Measurements from ENCODE around the gene URGCP. TPM values are rescaled to one million over a fixed set of nuclear protein-coding genes. Genes with fewer than 3 reads are reported as not detected.

URGCP gene
- polyA plus RNA-seq, 2 donors, result 12.2 to 18.8 TPM

- 53 to 64% methylated on average over 7 of the region's 7 CpGs for WGBS, 2 donors
- Histone ChIP-seq H3K9me3 (ENCODE audit: control insufficient read depth in 2 of 2, insufficient read depth in 1 of 2, low read depth in 1 of 2, low read length in 1 of 2) (no peaks in the 10 kb centered on the region), H3K27me3 (ENCODE audit: control insufficient read depth in 1 of 2, insufficient read depth in 2 of 2, low read length in 2 of 2) (no peaks in the 10 kb centered on the region), H3K36me3 (ENCODE audit: control insufficient read depth in 2 of 2, insufficient read depth in 2 of 2, low read length in 1 of 2) (peaks cover 3 to 11% of the 10 kb centered on the region in 2 donors), H3K4me1 (ENCODE audit: control insufficient read depth in 2 of 2, insufficient read depth in 2 of 2, low read length in 1 of 2) (peaks cover 5 to 12% of the 10 kb centered on the region in 2 donors), H3K4me3 (ENCODE audit: low read depth in 1 of 2, low read length in 2 of 2) (peak overlapping the region in 1 of 2 donors; percentile 99), H3K27ac (ENCODE audit: low read depth in 2 of 2, low read length in 1 of 2) (no peak overlapping the region)
Observed at GRCh38 chr7:43868181-43868580, 38.2 kb downstream of the URGCP start.

GRCh38 chr7:43865277-43865676 is 41.1 kb downstream of the URGCP start:
- no peak overlapping the region for H3K27ac ChIP-seq (ENCODE audit: low read depth in 2 of 2, low read length in 1 of 2)
- peaks cover 3 to 11% of the 10 kb centered on the region in 2 donors for H3K36me3 ChIP-seq (ENCODE audit: control insufficient read depth in 2 of 2, insufficient read depth in 2 of 2, low read length in 1 of 2)
- no peaks in the 10 kb centered on the region for H3K9me3 ChIP-seq (ENCODE audit: control insufficient read depth in 2 of 2, insufficient read depth in 1 of 2, low read depth in 1 of 2, low read length in 1 of 2)
- H3K4me1 ChIP-seq (ENCODE audit: control insufficient read depth in 2 of 2, insufficient read depth in 2 of 2, low read length in 1 of 2), result peaks cover 0 to 5% of the 10 kb centered on the region in 2 donors
- 88 to 94% methylated on average over 3 of the region's 3 CpGs for WGBS, 2 donors
- no peaks in the 10 kb centered on the region for H3K27me3 ChIP-seq (ENCODE audit: control insufficient read depth in 1 of 2, insufficient read depth in 2 of 2, low read length in 2 of 2)
- no peak overlapping the region for H3K4me3 ChIP-seq (ENCODE audit: low read depth in 1 of 2, low read length in 2 of 2)

- Histone ChIP-seq H3K27me3 (ENCODE audit: control insufficient read depth in 1 of 2, insufficient read depth in 2 of 2, low read length in 2 of 2) (no peaks in the 10 kb centered on the region), H3K27ac (ENCODE audit: low read depth in 2 of 2, low read length in 1 of 2) (peak overlapping the region in 1 of 2 donors; percentile 79), H3K4me3 (ENCODE audit: low read depth in 1 of 2, low read length in 2 of 2) (no peak overlapping the region), H3K36me3 (ENCODE audit: control insufficient read depth in 2 of 2, insufficient read depth in 2 of 2, low read length in 1 of 2) (peaks cover 3 to 11% of the 10 kb centered on the region in 2 donors), H3K4me1 (ENCODE audit: control insufficient read depth in 2 of 2, insufficient read depth in 2 of 2, low read length in 1 of 2) (peaks cover 0 to 5% of the 10 kb centered on the region in 2 donors), H3K9me3 (ENCODE audit: control insufficient read depth in 2 of 2, insufficient read depth in 1 of 2, low read depth in 1 of 2, low read length in 1 of 2) (no peaks in the 10 kb centered on the region)
- 72 to 84% methylated on average over 8 of the region's 8 CpGs for WGBS, 2 donors
Observed at GRCh38 chr7:43864126-43864525, 42.3 kb downstream of the URGCP start.

- no peaks in the 10 kb centered on the region for H3K36me3 ChIP-seq (ENCODE audit: control insufficient read depth in 2 of 2, insufficient read depth in 2 of 2, low read length in 1 of 2)
- no peaks in the 10 kb centered on the region for H3K4me1 ChIP-seq (ENCODE audit: control insufficient read depth in 2 of 2, insufficient read depth in 2 of 2, low read length in 1 of 2)
- peaks cover 0 to 1% of the 10 kb centered on the region in 2 donors for H3K9me3 ChIP-seq (ENCODE audit: control insufficient read depth in 2 of 2, insufficient read depth in 1 of 2, low read depth in 1 of 2, low read length in 1 of 2)
- no peaks in the 10 kb centered on the region for H3K27me3 ChIP-seq (ENCODE audit: control insufficient read depth in 1 of 2, insufficient read depth in 2 of 2, low read length in 2 of 2)
- H3K27ac ChIP-seq (ENCODE audit: low read depth in 2 of 2, low read length in 1 of 2), result no peak overlapping the region
- no peak overlapping the region for H3K4me3 ChIP-seq (ENCODE audit: low read depth in 1 of 2, low read length in 2 of 2)
- WGBS, 2 donors, result 74 to 83% methylated on average over 1 of the region's 1 CpG
Observed at GRCh38 chr7:43856996-43857395, 49.4 kb downstream of the URGCP start.

- no peak overlapping the region for H3K4me3 ChIP-seq (ENCODE audit: low read depth in 1 of 2, low read length in 2 of 2)
Observed at GRCh38 chr7:43856316-43856715, 50.1 kb downstream of the URGCP start.

GRCh38 chr7:43855176-43855575 is 51.2 kb downstream of the URGCP start:
- Histone ChIP-seq H3K4me1 (ENCODE audit: control insufficient read depth in 2 of 2, insufficient read depth in 2 of 2, low read length in 1 of 2) (no peaks in the 10 kb centered on the region), H3K36me3 (ENCODE audit: control insufficient read depth in 2 of 2, insufficient read depth in 2 of 2, low read length in 1 of 2) (no peaks in the 10 kb centered on the region), H3K4me3 (ENCODE audit: low read depth in 1 of 2, low read length in 2 of 2) (no peak overlapping the region), H3K9me3 (ENCODE audit: control insufficient read depth in 2 of 2, insufficient read depth in 1 of 2, low read depth in 1 of 2, low read length in 1 of 2) (peaks cover 0 to 2% of the 10 kb centered on the region in 2 donors), H3K27ac (ENCODE audit: low read depth in 2 of 2, low read length in 1 of 2) (no peak overlapping the region), H3K27me3 (ENCODE audit: control insufficient read depth in 1 of 2, insufficient read depth in 2 of 2, low read length in 2 of 2) (no peaks in the 10 kb centered on the region)

More at GRCh38 chr7:43856316-43856715, 50.1 kb downstream of the URGCP start:
- Histone ChIP-seq H3K36me3 (ENCODE audit: control insufficient read depth in 2 of 2, insufficient read depth in 2 of 2, low read length in 1 of 2) (no peaks in the 10 kb centered on the region), H3K27ac (ENCODE audit: low read depth in 2 of 2, low read length in 1 of 2) (no peak overlapping the region), H3K4me1 (ENCODE audit: control insufficient read depth in 2 of 2, insufficient read depth in 2 of 2, low read length in 1 of 2) (no peaks in the 10 kb centered on the region), H3K27me3 (ENCODE audit: control insufficient read depth in 1 of 2, insufficient read depth in 2 of 2, low read length in 2 of 2) (no peaks in the 10 kb centered on the region), H3K9me3 (ENCODE audit: control insufficient read depth in 2 of 2, insufficient read depth in 1 of 2, low read depth in 1 of 2, low read length in 1 of 2) (peaks cover 0 to 2% of the 10 kb centered on the region in 2 donors)
- WGBS, 2 donors, result 92 to 95% methylated on average over 4 of the region's 4 CpGs

GRCh38 chr7:43851805-43852204 is 54.6 kb downstream of the URGCP start:
- Histone ChIP-seq H3K27ac (ENCODE audit: low read depth in 2 of 2, low read length in 1 of 2) (no peak overlapping the region), H3K4me3 (ENCODE audit: low read depth in 1 of 2, low read length in 2 of 2) (no peak overlapping the region), H3K36me3 (ENCODE audit: control insufficient read depth in 2 of 2, insufficient read depth in 2 of 2, low read length in 1 of 2) (no peaks in the 10 kb centered on the region), H3K27me3 (ENCODE audit: control insufficient read depth in 1 of 2, insufficient read depth in 2 of 2, low read length in 2 of 2) (no peaks in the 10 kb centered on the region), H3K9me3 (ENCODE audit: control insufficient read depth in 2 of 2, insufficient read depth in 1 of 2, low read depth in 1 of 2, low read length in 1 of 2) (peaks cover 0 to 2% of the 10 kb centered on the region in 2 donors), H3K4me1 (ENCODE audit: control insufficient read depth in 2 of 2, insufficient read depth in 2 of 2, low read length in 1 of 2) (no peaks in the 10 kb centered on the region)
- WGBS, 2 donors, result 87 to 91% methylated on average over 2 of the region's 2 CpGs

GRCh38 chr7:43850348-43851116 is 55.9 kb downstream of the URGCP start:
- Histone ChIP-seq H3K4me1 (ENCODE audit: control insufficient read depth in 2 of 2, insufficient read depth in 2 of 2, low read length in 1 of 2) (no peaks in the 10 kb centered on the region), H3K36me3 (ENCODE audit: control insufficient read depth in 2 of 2, insufficient read depth in 2 of 2, low read length in 1 of 2) (no peaks in the 10 kb centered on the region), H3K27me3 (ENCODE audit: control insufficient read depth in 1 of 2, insufficient read depth in 2 of 2, low read length in 2 of 2) (no peaks in the 10 kb centered on the region), H3K9me3 (ENCODE audit: control insufficient read depth in 2 of 2, insufficient read depth in 1 of 2, low read depth in 1 of 2, low read length in 1 of 2) (peaks cover 0 to 2% of the 10 kb centered on the region in 2 donors), H3K27ac (ENCODE audit: low read depth in 2 of 2, low read length in 1 of 2) (no peak overlapping the region), H3K4me3 (ENCODE audit: low read depth in 1 of 2, low read length in 2 of 2) (no peak overlapping the region)
- WGBS, 2 donors, result 89 to 93% methylated on average over 5 of the region's 5 CpGs

- H3K4me3 ChIP-seq (ENCODE audit: low read depth in 1 of 2, low read length in 2 of 2), result no peak overlapping the region
- H3K9me3 ChIP-seq (ENCODE audit: control insufficient read depth in 2 of 2, insufficient read depth in 1 of 2, low read depth in 1 of 2, low read length in 1 of 2), result peaks cover 0 to 2% of the 10 kb centered on the region in 2 donors
- H3K4me1 ChIP-seq (ENCODE audit: control insufficient read depth in 2 of 2, insufficient read depth in 2 of 2, low read length in 1 of 2), result peaks cover 0 to 2% of the 10 kb centered on the region in 2 donors
- no peak overlapping the region for H3K27ac ChIP-seq (ENCODE audit: low read depth in 2 of 2, low read length in 1 of 2)
- H3K36me3 ChIP-seq (ENCODE audit: control insufficient read depth in 2 of 2, insufficient read depth in 2 of 2, low read length in 1 of 2), result no peaks in the 10 kb centered on the region
- WGBS, 2 donors, result 50 to 52% methylated on average over 2 of the region's 2 CpGs
- H3K27me3 ChIP-seq (ENCODE audit: control insufficient read depth in 1 of 2, insufficient read depth in 2 of 2, low read length in 2 of 2), result no peaks in the 10 kb centered on the region
Observed at GRCh38 chr7:43849047-43849446, 57.3 kb downstream of the URGCP start.

- WGBS, 2 donors, result 56 to 62% methylated on average over 4 of the region's 4 CpGs
- H3K36me3 ChIP-seq (ENCODE audit: control insufficient read depth in 2 of 2, insufficient read depth in 2 of 2, low read length in 1 of 2), result no peaks in the 10 kb centered on the region
- H3K9me3 ChIP-seq (ENCODE audit: control insufficient read depth in 2 of 2, insufficient read depth in 1 of 2, low read depth in 1 of 2, low read length in 1 of 2), result peaks cover 0 to 2% of the 10 kb centered on the region in 2 donors
- no peak overlapping the region for H3K27ac ChIP-seq (ENCODE audit: low read depth in 2 of 2, low read length in 1 of 2)
- no peaks in the 10 kb centered on the region for H3K27me3 ChIP-seq (ENCODE audit: control insufficient read depth in 1 of 2, insufficient read depth in 2 of 2, low read length in 2 of 2)
- H3K4me3 ChIP-seq (ENCODE audit: low read depth in 1 of 2, low read length in 2 of 2), result no peak overlapping the region
- H3K4me1 ChIP-seq (ENCODE audit: control insufficient read depth in 2 of 2, insufficient read depth in 2 of 2, low read length in 1 of 2), result peaks cover 0 to 2% of the 10 kb centered on the region in 2 donors
Observed at GRCh38 chr7:43847496-43847895, 58.9 kb downstream of the URGCP start.
